ENCODE data around the gene THPO. TPM values are rescaled to one million over a fixed set of nuclear protein-coding genes. Genes with fewer than 3 reads are reported as not detected.

The THPO gene
- total RNA-seq, 2 donors from 2014 or later = 1.1 TPM; not detected in 1

GRCh38 chr3:184349563-184350470 is 28.2 kb downstream of the THPO start:
- no peaks in the 10 kb centered on the region for H3K27me3 ChIP-seq (replicated peaks; ENCODE audit: insufficient read depth)
- ATAC-seq (ENCODE audit: insufficient number of reproducible peaks, low FRiP score, low read depth) (no peak), DNase-seq (ENCODE audit: low spot score) (no peak)
- TF ChIP-seq, protein P1, sequence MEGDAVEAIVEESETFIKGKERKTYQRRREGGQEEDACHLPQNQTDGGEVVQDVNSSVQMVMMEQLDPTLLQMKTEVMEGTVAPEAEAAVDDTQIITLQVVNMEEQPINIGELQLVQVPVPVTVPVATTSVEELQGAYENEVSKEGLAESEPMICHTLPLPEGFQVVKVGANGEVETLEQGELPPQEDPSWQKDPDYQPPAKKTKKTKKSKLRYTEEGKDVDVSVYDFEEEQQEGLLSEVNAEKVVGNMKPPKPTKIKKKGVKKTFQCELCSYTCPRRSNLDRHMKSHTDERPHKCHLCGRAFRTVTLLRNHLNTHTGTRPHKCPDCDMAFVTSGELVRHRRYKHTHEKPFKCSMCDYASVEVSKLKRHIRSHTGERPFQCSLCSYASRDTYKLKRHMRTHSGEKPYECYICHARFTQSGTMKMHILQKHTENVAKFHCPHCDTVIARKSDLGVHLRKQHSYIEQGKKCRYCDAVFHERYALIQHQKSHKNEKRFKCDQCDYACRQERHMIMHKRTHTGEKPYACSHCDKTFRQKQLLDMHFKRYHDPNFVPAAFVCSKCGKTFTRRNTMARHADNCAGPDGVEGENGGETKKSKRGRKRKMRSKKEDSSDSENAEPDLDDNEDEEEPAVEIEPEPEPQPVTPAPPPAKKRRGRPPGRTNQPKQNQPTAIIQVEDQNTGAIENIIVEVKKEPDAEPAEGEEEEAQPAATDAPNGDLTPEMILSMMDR (IDR thresholded peaks at IDR 0.05) = no peak
- no peaks in the 10 kb centered on the region for H3K4me1 ChIP-seq (ENCODE audit: control insufficient read depth in 1 of 2, low read depth in 2 of 2)
- H3K4me3 ChIP-seq = no peak overlapping the region
- no peak overlapping the region for H3K27ac ChIP-seq
- H3K9me3 ChIP-seq = no peaks in the 10 kb centered on the region
- H3K36me3 ChIP-seq = peaks cover 2% of the 10 kb centered on the region

GRCh38 chr3:184348057-184348382 is 30.0 kb downstream of the THPO start:
- DNase-seq (ENCODE audit: low spot score) (no peak), ATAC-seq (ENCODE audit: insufficient number of reproducible peaks, low FRiP score, low read depth) (no peak)
- peaks cover 14% of the 10 kb centered on the region for H3K36me3 ChIP-seq
- no peak overlapping the region for H3K4me3 ChIP-seq
- no peak overlapping the region for H3K27ac ChIP-seq
- H3K4me1 ChIP-seq (ENCODE audit: control insufficient read depth in 1 of 2, low read depth in 2 of 2) = no peaks in the 10 kb centered on the region
- TF ChIP-seq, protein P1 (IDR thresholded peaks at IDR 0.05) = no peak
- no peaks in the 10 kb centered on the region for H3K27me3 ChIP-seq (replicated peaks; ENCODE audit: insufficient read depth)
- no peaks in the 10 kb centered on the region for H3K9me3 ChIP-seq

DNA sequence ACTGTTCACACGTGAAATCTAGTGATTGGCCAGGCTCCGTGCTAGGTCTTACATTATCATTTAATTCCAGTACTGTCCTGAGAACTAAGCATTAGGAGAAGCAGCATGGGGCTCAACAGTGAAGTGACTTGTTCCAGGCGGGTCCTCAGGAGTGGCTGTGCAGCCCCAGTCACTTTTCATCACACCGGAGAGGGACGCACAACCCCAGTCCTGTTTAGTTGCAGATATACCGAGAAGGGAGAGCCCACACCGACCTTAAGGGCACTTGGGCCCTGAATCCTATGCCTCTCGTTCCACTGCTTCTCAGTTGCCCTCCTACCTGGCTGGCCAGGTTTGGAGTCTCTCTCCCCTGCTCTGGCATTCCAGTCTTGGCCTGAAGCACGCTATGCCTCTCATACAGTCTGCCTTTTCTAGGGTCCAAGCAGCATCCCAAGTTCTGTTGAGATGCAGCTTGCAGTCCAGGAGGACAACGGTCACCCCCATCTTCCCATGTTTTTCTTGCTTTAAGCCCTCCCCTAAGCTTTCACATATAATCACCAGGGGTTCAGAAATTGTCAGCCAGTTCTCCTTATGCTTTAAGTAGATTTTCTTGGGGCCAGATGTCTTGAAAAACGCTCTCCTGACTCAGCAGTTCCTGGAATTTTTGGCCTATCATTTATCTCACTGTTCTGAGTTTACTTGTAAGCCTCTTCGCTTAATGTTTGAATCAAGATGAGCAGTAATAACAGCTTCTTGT is 30.5 kb downstream of the THPO start:
- Histone ChIP-seq H3K4me1 (ENCODE audit: control insufficient read depth in 1 of 2, low read depth in 2 of 2) (no peaks in the 10 kb centered on the region), H3K9me3 (no peaks in the 10 kb centered on the region), H3K27ac (no peak overlapping the region), H3K36me3 (peaks cover 20% of the 10 kb centered on the region), H3K4me3 (no peak overlapping the region), H3K27me3 (replicated peaks; ENCODE audit: insufficient read depth) (no peaks in the 10 kb centered on the region)
- no peak for DNase-seq (ENCODE audit: low spot score)
- ATAC-seq (ENCODE audit: insufficient number of reproducible peaks, low FRiP score, low read depth) = no peak
- TF ChIP-seq, protein P1 (IDR thresholded peaks at IDR 0.05) = no peak

GRCh38 chr3:184346480-184347190 is 31.4 kb downstream of the THPO start:
- TF ChIP-seq, protein P1 (IDR thresholded peaks at IDR 0.05) = no peak

More at GRCh38 chr3:184346480-184347190, 31.4 kb downstream of the THPO start:
- DNase-seq (ENCODE audit: low spot score) (no peak), ATAC-seq (ENCODE audit: insufficient number of reproducible peaks, low FRiP score, low read depth) (no peak)
- no peaks in the 10 kb centered on the region for H3K27me3 ChIP-seq (replicated peaks; ENCODE audit: insufficient read depth)
- H3K4me3 ChIP-seq = no peak overlapping the region
- H3K4me1 ChIP-seq (ENCODE audit: control insufficient read depth in 1 of 2, low read depth in 2 of 2) = no peaks in the 10 kb centered on the region
- no peak overlapping the region for H3K27ac ChIP-seq
- H3K9me3 ChIP-seq = no peaks in the 10 kb centered on the region
- H3K36me3 ChIP-seq = peaks cover 28% of the 10 kb centered on the region

All from thoracic aorta (tissue), 2 donors.